MCF 10A (cell line): ENCODE results near the gene TNNC1. TPM values are rescaled to one million over a fixed set of nuclear protein-coding genes. Genes with fewer than 3 reads are reported as not detected.

Experiments
- BruUV-seq: library from RNA; stranded (reverse); fragments of 400-500 nt; replicated peaks from 2 replicates; lab custom pipeline; 2021; lab: Mats Ljungman, UMichigan
- CTCF ChIA-PET: fragments of 300-600 bp; sonication (Branson Sonifier 250); formaldehyde crosslinking; extraction: SDS; loops from one replicate; lab custom pipeline; 2021; ENCODE audit warnings: antibody characterized with exemption, inconsistent platforms; lab: Yijun Ruan, JAX
- POLR2A ChIA-PET: fragments of 300-600, 350-650 bp; sonication (Branson Sonifier 250); formaldehyde crosslinking; extraction: SDS; loops from one replicate; lab custom pipeline; 2020; ENCODE audit warnings: antibody characterized with exemption, inconsistent platforms; lab: Yijun Ruan, JAX
- DNase-seq: peaks from one replicate; pipeline ENCODE4 v3.0.0-alpha.2; 2018; ENCODE audit not compliant: unreplicated experiment
- H3K27ac Mint-ChIP-seq: one replicate; pipeline ENCODE4 v1.8.0; 2022; ENCODE audit warnings: mild to moderate bottlenecking, low read depth, mixed read lengths; ENCODE audit not compliant: unreplicated experiment
- H3K27me3 Mint-ChIP-seq: one replicate; pipeline ENCODE4 v1.8.0; 2022; ENCODE audit warnings: mixed read lengths; ENCODE audit not compliant: insufficient read depth, unreplicated experiment
- H3K36me3 Mint-ChIP-seq: one replicate; pipeline ENCODE4 v1.8.0; 2022; ENCODE audit warnings: mild to moderate bottlenecking, moderate library complexity, mixed read lengths; ENCODE audit not compliant: insufficient read depth, unreplicated experiment
- H3K4me1 Mint-ChIP-seq: one replicate; pipeline ENCODE4 v1.8.0; 2022; ENCODE audit warnings: mixed read lengths; ENCODE audit not compliant: insufficient read depth, unreplicated experiment
- H3K4me3 Mint-ChIP-seq: one replicate; pipeline ENCODE4 v1.8.0; 2022; ENCODE audit warnings: mild to moderate bottlenecking, moderate library complexity, mixed read lengths; ENCODE audit not compliant: unreplicated experiment
- H3K9me3 Mint-ChIP-seq: one replicate; pipeline ENCODE4 v1.8.0; 2022; ENCODE audit warnings: mixed read lengths; ENCODE audit not compliant: unreplicated experiment
- intact Hi-C: fragments of 100-400 bp; cut with micrococcal nuclease; formaldehyde crosslinking; loops from 2 replicates; pipeline ENCODE4 v1.14.1; 2022
- total RNA-seq: library from RNA; stranded (reverse); gene quantifications from 2 replicates; pipeline ENCODE4 v1.2.3, GENCODE V29; 2022
- TF ChIP-seq, protein P1 (sequence below): fragments of 200-600 bp; IDR thresholded peaks from one replicate; pipeline ENCODE4 v1.8.0; 2022; ENCODE audit warnings: antibody characterized with exemption, mild to moderate bottlenecking; ENCODE audit not compliant: unreplicated experiment

TNNC1 gene
- total RNA-seq, 1 experiment from 2014 or later, result 0.61 TPM

GRCh38 chr3:52443791-52444687 is 9.8 kb downstream of the TNNC1 start:
- TF ChIP-seq, protein P1, sequence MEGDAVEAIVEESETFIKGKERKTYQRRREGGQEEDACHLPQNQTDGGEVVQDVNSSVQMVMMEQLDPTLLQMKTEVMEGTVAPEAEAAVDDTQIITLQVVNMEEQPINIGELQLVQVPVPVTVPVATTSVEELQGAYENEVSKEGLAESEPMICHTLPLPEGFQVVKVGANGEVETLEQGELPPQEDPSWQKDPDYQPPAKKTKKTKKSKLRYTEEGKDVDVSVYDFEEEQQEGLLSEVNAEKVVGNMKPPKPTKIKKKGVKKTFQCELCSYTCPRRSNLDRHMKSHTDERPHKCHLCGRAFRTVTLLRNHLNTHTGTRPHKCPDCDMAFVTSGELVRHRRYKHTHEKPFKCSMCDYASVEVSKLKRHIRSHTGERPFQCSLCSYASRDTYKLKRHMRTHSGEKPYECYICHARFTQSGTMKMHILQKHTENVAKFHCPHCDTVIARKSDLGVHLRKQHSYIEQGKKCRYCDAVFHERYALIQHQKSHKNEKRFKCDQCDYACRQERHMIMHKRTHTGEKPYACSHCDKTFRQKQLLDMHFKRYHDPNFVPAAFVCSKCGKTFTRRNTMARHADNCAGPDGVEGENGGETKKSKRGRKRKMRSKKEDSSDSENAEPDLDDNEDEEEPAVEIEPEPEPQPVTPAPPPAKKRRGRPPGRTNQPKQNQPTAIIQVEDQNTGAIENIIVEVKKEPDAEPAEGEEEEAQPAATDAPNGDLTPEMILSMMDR, result no peak
- DNase-seq, result no peak
- POLR2A ChIA-PET, result no interaction called here
- no TSS peak for BruUV-seq
- no peaks in the 10 kb centered on the region for H3K27me3 Mint-ChIP-seq
- CTCF ChIA-PET, result interaction anchor here (0.5 to 8.3 kb wide), 4 partner anchors 15 to 390 kb away, joined by 3 to 278 read pairs (median 16); no protein-coding TSS in a partner anchor
- peaks cover 5% of the 10 kb centered on the region for H3K36me3 Mint-ChIP-seq
- H3K4me3 Mint-ChIP-seq, result no peak overlapping the region
- intact Hi-C loops, result loop anchor here (10.0 kb wide), 1 partner anchor 209 kb away; the partner anchor contains the start of gene TWF2
- H3K9me3 Mint-ChIP-seq, result no peaks in the 10 kb centered on the region
- H3K27ac Mint-ChIP-seq, result no peak overlapping the region
- H3K4me1 Mint-ChIP-seq, result no peaks in the 10 kb centered on the region

- TF ChIP-seq, protein P1, result no peak
- no peak for DNase-seq
- Mint-ChIP-seq H3K36me3 (no peaks in the 10 kb centered on the region), H3K4me3 (no peak overlapping the region), H3K4me1 (no peaks in the 10 kb centered on the region), H3K27me3 (no peaks in the 10 kb centered on the region), H3K27ac (no peak overlapping the region), H3K9me3 (no peaks in the 10 kb centered on the region)
- intact Hi-C loops, result loop anchor here (10.0 kb wide), 1 partner anchor 208 kb away; the partner anchor contains the start of gene TWF2
- BruUV-seq, result no TSS peak
- ChIA-PET POLR2A (no interaction called here), CTCF (interaction anchor here (0.7 to 8.3 kb wide), 3 partner anchors 14 to 225 kb away, joined by 3 to 278 read pairs (median 29); no protein-coding TSS in a partner anchor)
These were observed 10.6 kb downstream of the TNNC1 start for GRCh38 chr3:52443268-52443610.

DNA sequence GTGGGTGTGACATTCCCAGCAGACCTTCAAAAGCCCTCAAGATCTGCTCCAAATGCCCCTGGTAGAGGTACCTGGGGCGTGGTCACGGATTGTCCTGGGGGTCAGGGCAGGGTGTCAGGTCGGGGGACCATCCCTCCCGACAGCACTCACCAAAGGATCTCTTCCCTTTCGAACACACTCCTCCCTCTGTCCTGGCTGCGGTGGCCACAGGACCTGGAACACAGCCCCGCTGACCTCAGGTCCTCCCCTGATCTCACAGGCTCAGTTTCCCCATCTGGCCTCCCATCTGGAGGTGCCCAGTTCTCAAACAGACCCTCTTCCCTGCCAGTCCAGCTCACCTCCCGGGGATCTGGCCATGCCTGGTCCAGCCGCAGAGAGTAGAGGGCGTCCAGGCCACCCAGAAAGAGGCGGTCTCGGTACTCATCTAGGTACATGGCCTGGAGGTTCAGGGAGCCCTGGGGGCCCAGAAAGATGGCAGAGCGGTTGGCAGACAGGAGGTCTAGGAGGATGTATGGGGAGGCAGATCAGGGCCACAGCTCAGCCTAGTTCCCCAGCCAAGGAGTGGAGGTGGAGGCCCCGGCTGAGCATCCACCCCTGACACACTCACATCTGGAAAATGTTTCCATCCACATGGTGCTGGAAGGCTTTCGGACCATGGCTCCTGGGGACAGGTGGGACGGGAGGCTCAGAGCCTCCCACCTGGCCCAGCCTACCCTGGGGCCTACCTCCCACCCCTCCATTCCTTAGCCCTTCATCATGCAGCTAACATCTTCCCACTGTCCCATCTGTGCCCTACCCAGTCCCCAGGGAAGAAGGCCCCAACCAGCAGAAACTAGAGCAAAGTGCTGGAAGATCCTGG is 11.2 kb downstream of the TNNC1 start:
- Mint-ChIP-seq H3K27me3 (no peaks in the 10 kb centered on the region), H3K9me3 (no peaks in the 10 kb centered on the region), H3K27ac (no peak overlapping the region), H3K36me3 (no peaks in the 10 kb centered on the region), H3K4me3 (no peak overlapping the region), H3K4me1 (no peaks in the 10 kb centered on the region)
- CTCF ChIA-PET, result interaction anchor here (0.6 to 8.3 kb wide), 3 partner anchors 13 to 914 kb away, joined by 3 to 278 read pairs (median 4); no protein-coding TSS in a partner anchor
- intact Hi-C loops, result loop anchor here (10.0 kb wide), 1 partner anchor 208 kb away; the partner anchor contains the start of gene TWF2
- TF ChIP-seq, protein P1, result no peak
- POLR2A ChIA-PET, result no interaction called here
- no TSS peak for BruUV-seq
- DNase-seq, result no peak
